ENCODE measurements around the gene DCAF8. TPM values are rescaled to one million over a fixed set of nuclear protein-coding genes. Genes with fewer than 3 reads are reported as not detected.

Gene DCAF8
- total and polyA plus RNA-seq, 2 experiments from 2014 or later: 55.0 to 104 TPM

DNA sequence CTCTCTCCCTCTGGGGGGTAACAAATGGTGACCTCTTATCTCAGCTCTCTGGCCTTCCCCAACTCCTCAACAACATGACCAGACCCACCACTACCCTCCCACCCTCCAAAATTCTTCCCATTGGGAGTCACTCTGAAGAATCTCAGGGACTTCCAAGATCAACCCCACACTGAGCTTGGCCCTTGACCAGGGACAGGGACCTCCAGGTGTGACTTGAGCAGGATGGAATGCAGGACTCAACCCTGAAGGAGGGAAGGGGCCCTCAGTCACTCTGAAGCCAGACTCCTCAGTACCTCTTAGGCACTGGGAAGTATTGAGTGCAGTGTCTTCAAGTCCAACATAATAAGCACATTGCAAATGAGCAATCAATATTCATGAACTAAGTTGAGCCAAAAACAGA, 70.1 kb downstream of the DCAF8 start:
- Histone ChIP-seq H3F3A (replicated peaks; ENCODE audit: low read depth) (0 out of 2 replicates have a peak, but pooled peaks cover 9% of the 10 kb centered on the region), H3K4me1 (ENCODE audit: insufficient read depth) (peaks cover 29% of the 10 kb centered on the region), H3K27me3 (ENCODE audit: insufficient read depth) (no peaks in the 10 kb centered on the region), H3K4me2 (peak overlapping the region; percentile 55; the same call in 1 of the 2 replicates), H3K4me3 (no peak overlapping the region), H3K36me3 (ENCODE audit: insufficient read depth) (no peaks in the 10 kb centered on the region), H3K27ac (ENCODE audit: low read depth) (no peak overlapping the region), H4K20me1 (replicated peaks; ENCODE audit: insufficient read depth) (no peaks in the 10 kb centered on the region), H3K9me2 (ENCODE audit: insufficient read depth) (peaks cover 9% of the 10 kb centered on the region), H3K79me2 (replicated peaks; ENCODE audit: insufficient read depth) (no peaks in the 10 kb centered on the region), H2AFZ (peak overlapping the region; percentile 61; the same call in 1 of the 2 replicates)
- no peaks in the 10 kb centered on the region for H3K27me3 Mint-ChIP-seq (ENCODE audit: insufficient read depth, low read depth, poor library complexity)
- H3K27ac Mint-ChIP-seq: no peak overlapping the region
- ATAC-seq (no peak), DNase-seq (ENCODE audit: low spot score) (no peak)
- no peaks in the 10 kb centered on the region; the same call in 2 of the 3 replicates for H3K36me3 Mint-ChIP-seq (ENCODE audit: low read depth)
- H3K4me1 Mint-ChIP-seq: peaks cover 13% of the 10 kb centered on the region
- no peaks in the 10 kb centered on the region for H3K9me3 Mint-ChIP-seq
- H3K4me3 Mint-ChIP-seq: no peak overlapping the region
- TF ChIP-seq, protein P1, sequence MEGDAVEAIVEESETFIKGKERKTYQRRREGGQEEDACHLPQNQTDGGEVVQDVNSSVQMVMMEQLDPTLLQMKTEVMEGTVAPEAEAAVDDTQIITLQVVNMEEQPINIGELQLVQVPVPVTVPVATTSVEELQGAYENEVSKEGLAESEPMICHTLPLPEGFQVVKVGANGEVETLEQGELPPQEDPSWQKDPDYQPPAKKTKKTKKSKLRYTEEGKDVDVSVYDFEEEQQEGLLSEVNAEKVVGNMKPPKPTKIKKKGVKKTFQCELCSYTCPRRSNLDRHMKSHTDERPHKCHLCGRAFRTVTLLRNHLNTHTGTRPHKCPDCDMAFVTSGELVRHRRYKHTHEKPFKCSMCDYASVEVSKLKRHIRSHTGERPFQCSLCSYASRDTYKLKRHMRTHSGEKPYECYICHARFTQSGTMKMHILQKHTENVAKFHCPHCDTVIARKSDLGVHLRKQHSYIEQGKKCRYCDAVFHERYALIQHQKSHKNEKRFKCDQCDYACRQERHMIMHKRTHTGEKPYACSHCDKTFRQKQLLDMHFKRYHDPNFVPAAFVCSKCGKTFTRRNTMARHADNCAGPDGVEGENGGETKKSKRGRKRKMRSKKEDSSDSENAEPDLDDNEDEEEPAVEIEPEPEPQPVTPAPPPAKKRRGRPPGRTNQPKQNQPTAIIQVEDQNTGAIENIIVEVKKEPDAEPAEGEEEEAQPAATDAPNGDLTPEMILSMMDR (conservative IDR thresholded peaks at IDR 0.05; ENCODE audit: low read depth in 2 of 2): no peak
- TF ChIP-seq EZH2phosphoT487 (IDR thresholded peaks at IDR 0.05; ENCODE audit: unreplicated experiment): no peak
- no peak for TF ChIP-seq ZNF331 (CRISPR knock-in tag; IDR thresholded peaks at IDR 0.05; ENCODE audit: low read depth)
- no peak for TF ChIP-seq EZH2 (IDR thresholded peaks at IDR 0.05; ENCODE audit: low read depth, unreplicated experiment)
- TF ChIP-seq, protein P2, sequence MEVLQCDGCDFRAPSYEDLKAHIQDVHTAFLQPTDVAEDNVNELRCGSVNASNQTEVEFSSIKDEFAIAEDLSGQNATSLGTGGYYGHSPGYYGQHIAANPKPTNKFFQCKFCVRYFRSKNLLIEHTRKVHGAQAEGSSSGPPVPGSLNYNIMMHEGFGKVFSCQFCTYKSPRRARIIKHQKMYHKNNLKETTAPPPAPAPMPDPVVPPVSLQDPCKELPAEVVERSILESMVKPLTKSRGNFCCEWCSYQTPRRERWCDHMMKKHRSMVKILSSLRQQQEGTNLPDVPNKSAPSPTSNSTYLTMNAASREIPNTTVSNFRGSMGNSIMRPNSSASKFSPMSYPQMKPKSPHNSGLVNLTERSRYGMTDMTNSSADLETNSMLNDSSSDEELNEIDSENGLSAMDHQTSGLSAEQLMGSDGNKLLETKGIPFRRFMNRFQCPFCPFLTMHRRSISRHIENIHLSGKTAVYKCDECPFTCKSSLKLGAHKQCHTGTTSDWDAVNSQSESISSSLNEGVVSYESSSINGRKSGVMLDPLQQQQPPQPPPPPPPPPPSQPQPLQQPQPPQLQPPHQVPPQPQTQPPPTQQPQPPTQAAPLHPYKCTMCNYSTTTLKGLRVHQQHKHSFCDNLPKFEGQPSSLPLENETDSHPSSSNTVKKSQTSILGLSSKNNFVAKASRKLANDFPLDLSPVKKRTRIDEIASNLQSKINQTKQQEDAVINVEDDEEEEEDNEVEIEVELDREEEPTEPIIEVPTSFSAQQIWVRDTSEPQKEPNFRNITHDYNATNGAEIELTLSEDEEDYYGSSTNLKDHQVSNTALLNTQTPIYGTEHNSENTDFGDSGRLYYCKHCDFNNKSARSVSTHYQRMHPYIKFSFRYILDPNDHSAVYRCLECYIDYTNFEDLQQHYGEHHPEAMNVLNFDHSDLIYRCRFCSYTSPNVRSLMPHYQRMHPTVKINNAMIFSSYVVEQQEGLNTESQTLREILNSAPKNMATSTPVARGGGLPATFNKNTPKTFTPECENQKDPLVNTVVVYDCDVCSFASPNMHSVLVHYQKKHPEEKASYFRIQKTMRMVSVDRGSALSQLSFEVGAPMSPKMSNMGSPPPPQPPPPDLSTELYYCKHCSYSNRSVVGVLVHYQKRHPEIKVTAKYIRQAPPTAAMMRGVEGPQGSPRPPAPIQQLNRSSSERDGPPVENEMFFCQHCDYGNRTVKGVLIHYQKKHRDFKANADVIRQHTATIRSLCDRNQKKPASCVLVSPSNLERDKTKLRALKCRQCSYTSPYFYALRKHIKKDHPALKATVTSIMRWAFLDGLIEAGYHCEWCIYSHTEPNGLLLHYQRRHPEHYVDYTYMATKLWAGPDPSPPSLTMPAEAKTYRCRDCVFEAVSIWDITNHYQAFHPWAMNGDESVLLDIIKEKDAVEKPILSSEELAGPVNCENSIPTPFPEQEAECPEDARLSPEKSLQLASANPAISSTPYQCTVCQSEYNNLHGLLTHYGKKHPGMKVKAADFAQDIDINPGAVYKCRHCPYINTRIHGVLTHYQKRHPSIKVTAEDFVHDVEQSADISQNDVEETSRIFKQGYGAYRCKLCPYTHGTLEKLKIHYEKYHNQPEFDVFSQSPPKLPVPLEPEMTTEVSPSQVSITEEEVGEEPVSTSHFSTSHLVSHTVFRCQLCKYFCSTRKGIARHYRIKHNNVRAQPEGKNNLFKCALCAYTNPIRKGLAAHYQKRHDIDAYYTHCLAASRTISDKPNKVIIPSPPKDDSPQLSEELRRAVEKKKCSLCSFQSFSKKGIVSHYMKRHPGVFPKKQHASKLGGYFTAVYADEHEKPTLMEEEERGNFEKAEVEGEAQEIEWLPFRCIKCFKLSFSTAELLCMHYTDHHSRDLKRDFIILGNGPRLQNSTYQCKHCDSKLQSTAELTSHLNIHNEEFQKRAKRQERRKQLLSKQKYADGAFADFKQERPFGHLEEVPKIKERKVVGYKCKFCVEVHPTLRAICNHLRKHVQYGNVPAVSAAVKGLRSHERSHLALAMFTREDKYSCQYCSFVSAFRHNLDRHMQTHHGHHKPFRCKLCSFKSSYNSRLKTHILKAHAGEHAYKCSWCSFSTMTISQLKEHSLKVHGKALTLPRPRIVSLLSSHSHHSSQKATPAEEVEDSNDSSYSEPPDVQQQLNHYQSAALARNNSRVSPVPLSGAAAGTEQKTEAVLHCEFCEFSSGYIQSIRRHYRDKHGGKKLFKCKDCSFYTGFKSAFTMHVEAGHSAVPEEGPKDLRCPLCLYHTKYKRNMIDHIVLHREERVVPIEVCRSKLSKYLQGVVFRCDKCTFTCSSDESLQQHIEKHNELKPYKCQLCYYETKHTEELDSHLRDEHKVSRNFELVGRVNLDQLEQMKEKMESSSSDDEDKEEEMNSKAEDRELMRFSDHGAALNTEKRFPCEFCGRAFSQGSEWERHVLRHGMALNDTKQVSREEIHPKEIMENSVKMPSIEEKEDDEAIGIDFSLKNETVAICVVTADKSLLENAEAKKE (CRISPR knock-in tag; IDR thresholded peaks at IDR 0.05): no peak
- TF ChIP-seq NANOG (IDR thresholded peaks at IDR 0.05; ENCODE audit: borderline replicate concordance): no peak
- TF ChIP-seq, protein P3, sequence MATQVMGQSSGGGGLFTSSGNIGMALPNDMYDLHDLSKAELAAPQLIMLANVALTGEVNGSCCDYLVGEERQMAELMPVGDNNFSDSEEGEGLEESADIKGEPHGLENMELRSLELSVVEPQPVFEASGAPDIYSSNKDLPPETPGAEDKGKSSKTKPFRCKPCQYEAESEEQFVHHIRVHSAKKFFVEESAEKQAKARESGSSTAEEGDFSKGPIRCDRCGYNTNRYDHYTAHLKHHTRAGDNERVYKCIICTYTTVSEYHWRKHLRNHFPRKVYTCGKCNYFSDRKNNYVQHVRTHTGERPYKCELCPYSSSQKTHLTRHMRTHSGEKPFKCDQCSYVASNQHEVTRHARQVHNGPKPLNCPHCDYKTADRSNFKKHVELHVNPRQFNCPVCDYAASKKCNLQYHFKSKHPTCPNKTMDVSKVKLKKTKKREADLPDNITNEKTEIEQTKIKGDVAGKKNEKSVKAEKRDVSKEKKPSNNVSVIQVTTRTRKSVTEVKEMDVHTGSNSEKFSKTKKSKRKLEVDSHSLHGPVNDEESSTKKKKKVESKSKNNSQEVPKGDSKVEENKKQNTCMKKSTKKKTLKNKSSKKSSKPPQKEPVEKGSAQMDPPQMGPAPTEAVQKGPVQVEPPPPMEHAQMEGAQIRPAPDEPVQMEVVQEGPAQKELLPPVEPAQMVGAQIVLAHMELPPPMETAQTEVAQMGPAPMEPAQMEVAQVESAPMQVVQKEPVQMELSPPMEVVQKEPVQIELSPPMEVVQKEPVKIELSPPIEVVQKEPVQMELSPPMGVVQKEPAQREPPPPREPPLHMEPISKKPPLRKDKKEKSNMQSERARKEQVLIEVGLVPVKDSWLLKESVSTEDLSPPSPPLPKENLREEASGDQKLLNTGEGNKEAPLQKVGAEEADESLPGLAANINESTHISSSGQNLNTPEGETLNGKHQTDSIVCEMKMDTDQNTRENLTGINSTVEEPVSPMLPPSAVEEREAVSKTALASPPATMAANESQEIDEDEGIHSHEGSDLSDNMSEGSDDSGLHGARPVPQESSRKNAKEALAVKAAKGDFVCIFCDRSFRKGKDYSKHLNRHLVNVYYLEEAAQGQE (IDR thresholded peaks at IDR 0.05; ENCODE audit: unreplicated experiment): no peak
- TF ChIP-seq ZNF114 (CRISPR knock-in tag; IDR thresholded peaks at IDR 0.05): no peak

Measured in GM23338 (cell line).